GM23338 (cell line): ENCODE results near the gene MID1IP1. TPM values are rescaled to one million over a fixed set of nuclear protein-coding genes. Genes with fewer than 3 reads are reported as not detected.

ENCODE experiments used
- ATAC-seq: fragments of 200-7000 bp; cut with Tn5 transposase; 3 replicates; pipeline ENCODE4 v1.9.1; 2020
- DNase-seq: peaks from one replicate; pipeline ENCODE4 v3.0.0-alpha.2; 2015; ENCODE audit warnings: low spot score
- H2AFZ ChIP-seq: fragments of 200-600 bp; sonication (generic); 2 replicates; pipeline ENCODE4 v1.8.0; 2016; ENCODE audit warnings: antibody characterized with exemption, mild to moderate bottlenecking, moderate library complexity
- H3F3A ChIP-seq: fragments of 200-600 bp; sonication (generic); replicated peaks from 2 replicates; pipeline ENCODE4 v1.8.0; 2017; ENCODE audit warnings: antibody characterized with exemption, mixed run types, low read depth
- H3K27ac ChIP-seq: fragments of 200-600 bp; sonication (generic); 2 replicates; pipeline ENCODE4 v1.6.1; 2016; ENCODE audit warnings: low read depth
- H3K27me3 ChIP-seq: fragments of 200-600 bp; sonication (generic); 2 replicates; pipeline ENCODE4 v1.8.0; 2016; ENCODE audit warnings: mild to moderate bottlenecking, mixed run types, moderate library complexity; ENCODE audit not compliant: insufficient read depth
- H3K36me3 ChIP-seq: fragments of 200-600 bp; sonication (generic); 2 replicates; pipeline ENCODE4 v1.8.0; 2016; ENCODE audit warnings: mild to moderate bottlenecking; ENCODE audit not compliant: insufficient read depth
- H3K4me1 ChIP-seq: fragments of 200-600 bp; sonication (generic); 2 replicates; pipeline ENCODE4 v1.8.0; 2016; ENCODE audit warnings: mild to moderate bottlenecking, moderate library complexity; ENCODE audit not compliant: insufficient read depth
- H3K4me2 ChIP-seq: fragments of 200-600 bp; sonication (generic); 2 replicates; pipeline ENCODE4 v1.7.1; 2017; ENCODE audit warnings: mixed run types
- H3K4me3 ChIP-seq: fragments of 200-600 bp; sonication (generic); 2 replicates; pipeline ENCODE4 v1.6.1; 2016; ENCODE audit warnings: mixed run types
- H3K79me2 ChIP-seq: fragments of 200-600 bp; sonication (generic); replicated peaks from 2 replicates; pipeline ENCODE4 v1.8.0; 2017; ENCODE audit warnings: mild to moderate bottlenecking; ENCODE audit not compliant: insufficient read depth
- H3K9me2 ChIP-seq: fragments of 200-600 bp; sonication (generic); 2 replicates; pipeline ENCODE4 v1.8.0; 2017; ENCODE audit not compliant: insufficient read depth
- H4K20me1 ChIP-seq: fragments of 200-600 bp; sonication (generic); replicated peaks from 2 replicates; pipeline ENCODE4 v1.8.0; 2017; ENCODE audit warnings: mild to moderate bottlenecking; ENCODE audit not compliant: insufficient read depth
- H3K27ac Mint-ChIP-seq: 2 replicates; pipeline ENCODE4 v1.8.0; 2020; ENCODE audit warnings: inconsistent platforms, mild to moderate bottlenecking, moderate library complexity, mixed read lengths
- H3K27me3 Mint-ChIP-seq: 3 replicates; pipeline ENCODE4 v1.8.0; 2022; ENCODE audit warnings: low read depth, mild to moderate bottlenecking, moderate library complexity, mixed read lengths, inconsistent platforms; ENCODE audit not compliant: insufficient read depth, poor library complexity
- H3K36me3 Mint-ChIP-seq: 3 replicates; pipeline ENCODE4 v1.8.0; 2021; ENCODE audit warnings: low read depth, mild to moderate bottlenecking, inconsistent platforms, moderate library complexity, mixed read lengths
- H3K4me1 Mint-ChIP-seq: 3 replicates; pipeline ENCODE4 v1.8.0; 2020; ENCODE audit warnings: mild to moderate bottlenecking, inconsistent platforms, mixed read lengths
- H3K4me3 Mint-ChIP-seq: 3 replicates; pipeline ENCODE4 v1.8.0; 2021; ENCODE audit warnings: moderate library complexity, mild to moderate bottlenecking, inconsistent platforms, mixed read lengths
- H3K9me3 Mint-ChIP-seq: 3 replicates; pipeline ENCODE4 v1.8.0; 2020; ENCODE audit warnings: moderate library complexity, mild to moderate bottlenecking, inconsistent platforms, mixed read lengths
- CREB1 ChIP-seq: fragments of 250-450 bp; sonication (Bioruptor Pico); IDR thresholded peaks from 2 replicates; pipeline ENCODE4 v1.5.0; 2020; ENCODE audit warnings: low read depth, mild to moderate bottlenecking, moderate library complexity
- EZH2 ChIP-seq: fragments of 200-600 bp; sonication (generic); IDR thresholded peaks from one replicate; pipeline ENCODE4 v1.8.0; 2017; ENCODE audit warnings: antibody characterized with exemption, mild to moderate bottlenecking, low read depth; ENCODE audit not compliant: unreplicated experiment
- EZH2phosphoT487 ChIP-seq: fragments of 200-600 bp; sonication (generic); IDR thresholded peaks from one replicate; pipeline ENCODE4 v1.8.1; 2018; ENCODE audit warnings: antibody characterized with exemption; ENCODE audit not compliant: unreplicated experiment
- JUNB ChIP-seq: IDR thresholded peaks from one replicate; pipeline ENCODE4 v1.6.1; 2016; ENCODE audit warnings: antibody characterized with exemption; ENCODE audit not compliant: unreplicated experiment
- NANOG ChIP-seq: IDR thresholded peaks from 2 replicates; pipeline ENCODE4 v1.6.1; 2016; ENCODE audit warnings: antibody characterized with exemption, borderline replicate concordance
- POLR2AphosphoS5 ChIP-seq: IDR thresholded peaks from 2 replicates; pipeline ENCODE4 v1.6.1; 2016; ENCODE audit warnings: antibody characterized with exemption, low read depth
- STAT1 ChIP-seq: IDR thresholded peaks from one replicate; pipeline ENCODE4 v1.6.1; 2016; ENCODE audit warnings: antibody characterized with exemption; ENCODE audit not compliant: unreplicated experiment
- ZNF114 ChIP-seq: fragments of 250-450 bp; sonication (Bioruptor Pico); IDR thresholded peaks from 2 replicates; pipeline ENCODE4 v1.5.0; 2020; ENCODE audit warnings: mild to moderate bottlenecking, moderate library complexity
- ZNF331 ChIP-seq: fragments of 250-450 bp; sonication (Bioruptor Pico); IDR thresholded peaks from 2 replicates; pipeline ENCODE4 v1.5.0; 2020; ENCODE audit warnings: low read depth, mild to moderate bottlenecking, moderate library complexity
- polyA plus RNA-seq: library from polyadenylated mRNA; unstranded; fragments of >200 nt; fragmentation: Nextera tagmentation; extraction: Ambion mirVana; gene quantifications from 2 replicates; pipeline ENCODE4 v1.2.1, GENCODE V29; 2016
- total RNA-seq: library from RNA; depleted of rRNA; stranded (reverse); fragments of >200 nt; shearing (Covaris generic); gene quantifications from 2 replicates; pipeline ENCODE4 v1.2.3, GENCODE V29; 2014
- TF ChIP-seq, protein P1 (sequence below): IDR thresholded peaks from 2 replicates; pipeline ENCODE4 v1.6.1; 2016; ENCODE audit warnings: antibody characterized with exemption
- TF ChIP-seq, protein P2 (sequence below): IDR thresholded peaks from one replicate; pipeline ENCODE4 v1.6.1; 2018; ENCODE audit warnings: antibody characterized with exemption; ENCODE audit not compliant: unreplicated experiment
- TF ChIP-seq, protein P3 (sequence below), 2 experiments: fragments of 200-600 bp in 1 of 2; sonication (generic) in 1 of 2; conservative IDR thresholded peaks; 2 replicates each; pipeline versions ENCODE4 v1.5.1 to v1.6.1; 2016 to 2017; ENCODE audit warnings: antibody characterized with exemption in 2 of 2, low read depth in 2 of 2, mild to moderate bottlenecking in 2 of 2, moderate library complexity in 1 of 2

Gene MID1IP1
- total and polyA plus RNA-seq, 2 experiments from 2014 or later = 26.1 to 161 TPM

DNA sequence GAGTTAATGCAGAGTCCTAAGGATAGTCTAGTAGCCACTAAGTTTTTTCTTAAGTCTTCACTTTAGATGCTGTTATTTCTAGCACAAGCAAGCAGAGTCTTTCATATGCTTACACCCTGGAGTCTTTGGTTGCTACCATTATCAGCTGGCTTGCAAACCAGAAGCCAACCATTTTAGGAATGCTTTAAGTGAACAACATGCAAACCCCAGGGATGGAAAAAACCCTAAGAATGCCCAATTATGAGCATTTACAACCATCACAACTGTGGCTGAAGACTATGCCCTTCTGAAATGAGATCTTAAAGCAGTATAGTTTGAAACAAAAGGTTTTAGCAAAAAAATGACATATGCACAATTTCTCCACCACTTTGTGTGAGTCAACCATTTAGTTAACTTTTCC is 6.6 kb downstream of the MID1IP1 start (continued):
- no peak for TF ChIP-seq ZNF331 (CRISPR knock-in tag)
- TF ChIP-seq, protein P1, sequence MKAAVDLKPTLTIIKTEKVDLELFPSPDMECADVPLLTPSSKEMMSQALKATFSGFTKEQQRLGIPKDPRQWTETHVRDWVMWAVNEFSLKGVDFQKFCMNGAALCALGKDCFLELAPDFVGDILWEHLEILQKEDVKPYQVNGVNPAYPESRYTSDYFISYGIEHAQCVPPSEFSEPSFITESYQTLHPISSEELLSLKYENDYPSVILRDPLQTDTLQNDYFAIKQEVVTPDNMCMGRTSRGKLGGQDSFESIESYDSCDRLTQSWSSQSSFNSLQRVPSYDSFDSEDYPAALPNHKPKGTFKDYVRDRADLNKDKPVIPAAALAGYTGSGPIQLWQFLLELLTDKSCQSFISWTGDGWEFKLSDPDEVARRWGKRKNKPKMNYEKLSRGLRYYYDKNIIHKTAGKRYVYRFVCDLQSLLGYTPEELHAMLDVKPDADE = no peak
- TF ChIP-seq NANOG = no peak
- TF ChIP-seq CREB1 (CRISPR knock-in tag) = no peak
- TF ChIP-seq JUNB = no peak

GRCh38 chrX:38811515-38812243 is 10.4 kb downstream of the MID1IP1 start:
- Histone ChIP-seq H3K79me2 (peaks cover 6% of the 10 kb centered on the region), H3K36me3 (no peaks in the 10 kb centered on the region), H4K20me1 (no peaks in the 10 kb centered on the region), H3K9me2 (no peaks in the 10 kb centered on the region), H3F3A (no peaks in the 10 kb centered on the region), H3K4me2 (no peak overlapping the region), H3K4me1 (peaks cover 16% of the 10 kb centered on the region), H3K4me3 (no peak overlapping the region), H3K27ac (no peak overlapping the region), H2AFZ (no peak overlapping the region), H3K27me3 (no peaks in the 10 kb centered on the region)
- Mint-ChIP-seq H3K4me3 (no peak overlapping the region), H3K27me3 (no peaks in the 10 kb centered on the region), H3K9me3 (peaks cover 3% of the 10 kb centered on the region; the same call in 2 of the 3 replicates), H3K36me3 (peaks cover 6% of the 10 kb centered on the region; the same call in 2 of the 3 replicates), H3K27ac (no peak overlapping the region), H3K4me1 (peaks cover 27% of the 10 kb centered on the region)
- no peak for ATAC-seq
- DNase-seq = no peak
- no peak for TF ChIP-seq EZH2
- TF ChIP-seq, protein P2, sequence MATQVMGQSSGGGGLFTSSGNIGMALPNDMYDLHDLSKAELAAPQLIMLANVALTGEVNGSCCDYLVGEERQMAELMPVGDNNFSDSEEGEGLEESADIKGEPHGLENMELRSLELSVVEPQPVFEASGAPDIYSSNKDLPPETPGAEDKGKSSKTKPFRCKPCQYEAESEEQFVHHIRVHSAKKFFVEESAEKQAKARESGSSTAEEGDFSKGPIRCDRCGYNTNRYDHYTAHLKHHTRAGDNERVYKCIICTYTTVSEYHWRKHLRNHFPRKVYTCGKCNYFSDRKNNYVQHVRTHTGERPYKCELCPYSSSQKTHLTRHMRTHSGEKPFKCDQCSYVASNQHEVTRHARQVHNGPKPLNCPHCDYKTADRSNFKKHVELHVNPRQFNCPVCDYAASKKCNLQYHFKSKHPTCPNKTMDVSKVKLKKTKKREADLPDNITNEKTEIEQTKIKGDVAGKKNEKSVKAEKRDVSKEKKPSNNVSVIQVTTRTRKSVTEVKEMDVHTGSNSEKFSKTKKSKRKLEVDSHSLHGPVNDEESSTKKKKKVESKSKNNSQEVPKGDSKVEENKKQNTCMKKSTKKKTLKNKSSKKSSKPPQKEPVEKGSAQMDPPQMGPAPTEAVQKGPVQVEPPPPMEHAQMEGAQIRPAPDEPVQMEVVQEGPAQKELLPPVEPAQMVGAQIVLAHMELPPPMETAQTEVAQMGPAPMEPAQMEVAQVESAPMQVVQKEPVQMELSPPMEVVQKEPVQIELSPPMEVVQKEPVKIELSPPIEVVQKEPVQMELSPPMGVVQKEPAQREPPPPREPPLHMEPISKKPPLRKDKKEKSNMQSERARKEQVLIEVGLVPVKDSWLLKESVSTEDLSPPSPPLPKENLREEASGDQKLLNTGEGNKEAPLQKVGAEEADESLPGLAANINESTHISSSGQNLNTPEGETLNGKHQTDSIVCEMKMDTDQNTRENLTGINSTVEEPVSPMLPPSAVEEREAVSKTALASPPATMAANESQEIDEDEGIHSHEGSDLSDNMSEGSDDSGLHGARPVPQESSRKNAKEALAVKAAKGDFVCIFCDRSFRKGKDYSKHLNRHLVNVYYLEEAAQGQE = no peak
- no peak for TF ChIP-seq NANOG

DNA sequence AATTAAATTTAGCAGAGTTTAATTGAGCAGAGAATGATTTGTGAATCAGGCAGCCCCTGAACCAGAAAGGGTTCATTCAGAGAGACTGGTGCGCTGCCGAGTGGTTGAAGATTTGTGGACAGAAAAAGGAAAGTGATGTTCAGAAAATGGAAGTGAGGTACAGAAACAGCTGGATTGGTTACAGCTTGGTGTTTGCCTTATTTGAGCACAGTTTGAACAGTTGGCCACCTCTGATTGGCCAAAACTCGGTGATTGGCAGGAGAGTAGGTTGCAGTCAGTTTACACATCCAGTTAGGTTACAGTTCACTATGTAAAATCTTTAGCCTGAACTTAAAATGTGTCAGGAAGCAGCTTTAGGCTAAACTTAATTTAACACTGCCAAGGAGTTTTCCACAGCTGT is 14.9 kb downstream of the MID1IP1 start:
- Histone ChIP-seq H3K4me3 (no peak overlapping the region), H3K36me3 (no peaks in the 10 kb centered on the region), H2AFZ (no peak overlapping the region), H3K4me2 (no peak overlapping the region), H3K4me1 (peaks cover 6% of the 10 kb centered on the region; the same call in 1 of the 2 replicates), H3K9me2 (no peaks in the 10 kb centered on the region), H3F3A (no peaks in the 10 kb centered on the region), H3K79me2 (no peaks in the 10 kb centered on the region), H3K27ac (no peak overlapping the region), H4K20me1 (no peaks in the 10 kb centered on the region), H3K27me3 (no peaks in the 10 kb centered on the region)
- DNase-seq = no peak
- H3K4me3 Mint-ChIP-seq = no peak overlapping the region
- ATAC-seq = no peak
- H3K27me3 Mint-ChIP-seq = no peaks in the 10 kb centered on the region
- H3K27ac Mint-ChIP-seq = no peak overlapping the region
- H3K36me3 Mint-ChIP-seq = no peaks in the 10 kb centered on the region
- 0 out of 3 replicates have a peak, but pooled peaks cover 6% of the 10 kb centered on the region for H3K4me1 Mint-ChIP-seq
- peaks cover 3% of the 10 kb centered on the region; the same call in 2 of the 3 replicates for H3K9me3 Mint-ChIP-seq
- TF ChIP-seq STAT1 (no peak), POLR2AphosphoS5 (no peak), EZH2 (no peak), ZNF114 (CRISPR knock-in tag) (no peak), NANOG (no peak), EZH2phosphoT487 (no peak)
- TF ChIP-seq, protein P2 = no peak
- TF ChIP-seq, protein P3, sequence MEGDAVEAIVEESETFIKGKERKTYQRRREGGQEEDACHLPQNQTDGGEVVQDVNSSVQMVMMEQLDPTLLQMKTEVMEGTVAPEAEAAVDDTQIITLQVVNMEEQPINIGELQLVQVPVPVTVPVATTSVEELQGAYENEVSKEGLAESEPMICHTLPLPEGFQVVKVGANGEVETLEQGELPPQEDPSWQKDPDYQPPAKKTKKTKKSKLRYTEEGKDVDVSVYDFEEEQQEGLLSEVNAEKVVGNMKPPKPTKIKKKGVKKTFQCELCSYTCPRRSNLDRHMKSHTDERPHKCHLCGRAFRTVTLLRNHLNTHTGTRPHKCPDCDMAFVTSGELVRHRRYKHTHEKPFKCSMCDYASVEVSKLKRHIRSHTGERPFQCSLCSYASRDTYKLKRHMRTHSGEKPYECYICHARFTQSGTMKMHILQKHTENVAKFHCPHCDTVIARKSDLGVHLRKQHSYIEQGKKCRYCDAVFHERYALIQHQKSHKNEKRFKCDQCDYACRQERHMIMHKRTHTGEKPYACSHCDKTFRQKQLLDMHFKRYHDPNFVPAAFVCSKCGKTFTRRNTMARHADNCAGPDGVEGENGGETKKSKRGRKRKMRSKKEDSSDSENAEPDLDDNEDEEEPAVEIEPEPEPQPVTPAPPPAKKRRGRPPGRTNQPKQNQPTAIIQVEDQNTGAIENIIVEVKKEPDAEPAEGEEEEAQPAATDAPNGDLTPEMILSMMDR (conservative IDR thresholded peaks at IDR 0.05; ENCODE audit: low read depth in 2 of 2) = no peak
